ENCODE results near the gene RPL41. TPM values are rescaled to one million over a fixed set of nuclear protein-coding genes. Genes with fewer than 3 reads are reported as not detected.

RPL41 gene
- polyA plus RNA-seq, 3 donors: 2,986 to 5,048 (median 3,308) TPM

DNA sequence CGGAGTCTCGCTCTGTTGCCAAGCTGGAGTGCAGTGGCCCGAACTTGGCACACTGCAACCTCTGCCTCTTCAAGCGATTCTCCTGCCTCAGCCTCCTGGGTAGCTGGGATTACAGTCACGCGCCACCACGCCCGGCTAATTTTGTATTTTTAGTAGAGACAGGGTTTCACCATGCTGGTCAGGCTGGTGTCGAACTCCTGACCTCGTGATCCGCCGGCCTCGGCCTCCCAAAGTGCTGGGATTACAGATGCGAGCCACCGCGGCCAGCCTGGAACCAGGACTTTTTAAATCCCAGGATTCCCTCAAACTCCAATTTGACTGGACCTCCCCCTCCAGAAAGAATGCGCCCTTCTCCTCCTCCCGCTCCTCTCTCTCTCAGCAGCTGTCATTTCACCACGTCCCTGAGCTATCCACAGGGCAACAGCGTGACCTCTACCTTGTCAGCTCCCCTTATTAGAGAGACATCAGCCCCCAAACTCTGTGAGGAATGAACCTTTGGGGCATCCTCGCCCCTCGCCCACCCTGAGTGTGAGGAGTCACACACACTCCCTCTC, 13.6 kb downstream of the RPL41 start:
- Histone ChIP-seq H3K4me3 (replicated peaks in 1 of 3; ENCODE audit: low read depth in 2 of 3, low read length in 3 of 3) (peak overlapping the region in 1 of 3 experiments; percentile 99), H3K36me3 (replicated peaks in 1 of 2; ENCODE audit: control insufficient read depth in 1 of 2, insufficient read depth in 2 of 2, low read length in 2 of 2) (peaks cover 41 to 48% of the 10 kb centered on the region in 2 donors), H3K4me2 (replicated peaks; ENCODE audit: extremely low read depth, low read length, poor library complexity, severe bottlenecking) (peak overlapping the region; percentile 99), H4K20me1 (ENCODE audit: insufficient read depth, low read length) (no peaks in the 10 kb centered on the region), H3K27ac (ENCODE audit: low read depth in 1 of 2, low read length in 2 of 2) (peak overlapping the region in 1 of 2 donors; percentile 54), H3K27me3 (ENCODE audit: control insufficient read depth in 2 of 2, insufficient read depth in 2 of 2, low read length in 2 of 2) (no peaks in the 10 kb centered on the region), H3K79me2 (ENCODE audit: insufficient read depth, low read length) (peaks cover 31% of the 10 kb centered on the region), H3K4me1 (ENCODE audit: control insufficient read depth in 1 of 2, insufficient read depth in 2 of 2, low read length in 2 of 2) (peaks cover 46 to 52% of the 10 kb centered on the region in 2 donors), H2AFZ (ENCODE audit: insufficient read depth, low read depth, low read length, poor library complexity, severe bottlenecking) (peak overlapping the region; percentile 84), H3K9ac (ENCODE audit: insufficient read depth, low read length, poor library complexity, severe bottlenecking) (no peak overlapping the region), H3K9me3 (replicated peaks in 1 of 2; ENCODE audit: control insufficient read depth in 1 of 2, insufficient read depth in 1 of 2, low read length in 2 of 2) (no peaks in the 10 kb centered on the region)
- Mint-ChIP-seq H3K4me3 (peak overlapping the region; percentile 95 to 98), H3K27me3 (ENCODE audit: low read depth in 3 of 3) (peaks cover 0 to 6% (median 1%) of the 10 kb centered on the region in 3 donors), H3K27ac (peak overlapping the region in 5 of 7 donors; percentile 15 to 86 (median 57)), H3K4me1 (peaks cover 45% of the 10 kb centered on the region), H3K36me3 (peaks cover 43 to 45% of the 10 kb centered on the region in 2 donors), H3K9me3 (peaks cover 0 to 4% (median 0%) of the 10 kb centered on the region in 7 donors)
- TF ChIP-seq CTCF (IDR thresholded peaks at IDR 0.05): no peak
- no peak for DNase-seq
- 56% methylated on average over 14 of the region's 22 CpGs for WGBS (ENCODE audit: insufficient coverage)
- intact Hi-C loops (cut with micrococcal nuclease): loop anchor here (2.0 to 10.0 kb wide), 4 partner anchors 21 to 335 kb away; partner anchors contain the start of genes SPRYD4 (in 2 of the 2), NABP2 (in 1 of the 2) and RNF41 (in 1 of the 2)

DNA sequence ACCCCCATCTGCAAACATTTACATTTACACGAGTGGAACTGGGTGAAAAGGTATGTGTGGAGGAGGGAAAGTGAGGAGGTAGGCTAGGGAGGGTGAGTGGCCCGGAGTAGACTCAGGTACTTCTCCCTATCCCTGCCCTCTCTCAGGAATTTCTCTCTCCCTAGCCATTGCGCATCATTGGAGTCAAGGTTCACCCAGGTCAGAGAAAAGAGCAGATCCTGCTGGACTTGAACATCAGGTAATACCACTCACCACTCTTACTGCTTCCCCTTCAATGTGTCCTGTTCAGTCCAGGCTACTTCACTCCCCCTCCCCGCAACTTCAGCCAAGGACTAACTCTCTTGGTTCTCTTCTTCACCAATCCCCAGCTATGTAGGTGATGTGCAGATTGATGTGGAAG, 14.4 kb downstream of the RPL41 start:
- no peak for TF ChIP-seq CTCF (IDR thresholded peaks at IDR 0.05)
- H3K36me3 ChIP-seq (replicated peaks in 1 of 2; ENCODE audit: control insufficient read depth in 1 of 2, insufficient read depth in 2 of 2, low read length in 2 of 2): peaks cover 43 to 57% of the 10 kb centered on the region in 2 donors
- Mint-ChIP-seq H3K27ac (peak overlapping the region in 1 of 7 donors; percentile 11), H3K9me3 (peaks cover 0 to 4% (median 0%) of the 10 kb centered on the region in 7 donors), H3K4me1 (peaks cover 43% of the 10 kb centered on the region), H3K27me3 (ENCODE audit: low read depth in 3 of 3) (peaks cover 0 to 6% (median 1%) of the 10 kb centered on the region in 3 donors), H3K36me3 (peaks cover 47 to 53% of the 10 kb centered on the region in 2 donors), H3K4me3 (no peak overlapping the region)
- no peaks in the 10 kb centered on the region for H3K9me3 ChIP-seq (replicated peaks in 1 of 2; ENCODE audit: control insufficient read depth in 1 of 2, insufficient read depth in 1 of 2, low read length in 2 of 2)
- peaks cover 37 to 43% of the 10 kb centered on the region in 2 donors for H3K4me1 ChIP-seq (ENCODE audit: control insufficient read depth in 1 of 2, insufficient read depth in 2 of 2, low read length in 2 of 2)
- no peak overlapping the region for H3K4me2 ChIP-seq (replicated peaks; ENCODE audit: extremely low read depth, low read length, poor library complexity, severe bottlenecking)
- 100% methylated on average over 1 of the region's 4 CpGs for WGBS (ENCODE audit: insufficient coverage)
- no peak overlapping the region for H3K4me3 ChIP-seq (replicated peaks in 1 of 3; ENCODE audit: low read depth in 2 of 3, low read length in 3 of 3)
- intact Hi-C loops (cut with micrococcal nuclease): no loop called here
- no peak overlapping the region for H3K27ac ChIP-seq (ENCODE audit: low read depth in 1 of 2, low read length in 2 of 2)
- H3K79me2 ChIP-seq (ENCODE audit: insufficient read depth, low read length): peaks cover 29% of the 10 kb centered on the region
- H3K9ac ChIP-seq (ENCODE audit: insufficient read depth, low read length, poor library complexity, severe bottlenecking): no peak overlapping the region
- DNase-seq: no peak
- no peak overlapping the region for H2AFZ ChIP-seq (ENCODE audit: insufficient read depth, low read depth, low read length, poor library complexity, severe bottlenecking)
- no peaks in the 10 kb centered on the region for H3K27me3 ChIP-seq (ENCODE audit: control insufficient read depth in 2 of 2, insufficient read depth in 2 of 2, low read length in 2 of 2)
- H4K20me1 ChIP-seq (ENCODE audit: insufficient read depth, low read length): no peaks in the 10 kb centered on the region

Measured in CD14-positive monocyte (primary cell).